Measurements from ENCODE around the gene BCAS3. TPM values are rescaled to one million over a fixed set of nuclear protein-coding genes. Genes with fewer than 3 reads are reported as not detected.

The BCAS3 gene
- total RNA-seq, 4 donors from 2014 or later: 41.0 to 81.4 (median 45.6) TPM

GRCh38 chr17:60781880-60782412 is 104.3 kb downstream of the BCAS3 start:
- DNase-seq (ENCODE audit: low spot score in 2 of 2): no peak
- H3K27me3 ChIP-seq: no peaks in the 10 kb centered on the region
- H3K4me3 ChIP-seq: no peak overlapping the region
- no peaks in the 10 kb centered on the region for H3K36me3 ChIP-seq
- no peaks in the 10 kb centered on the region for H3K4me1 ChIP-seq
- no peak overlapping the region for H3K27ac ChIP-seq
- TF ChIP-seq POLR2AphosphoS5 (IDR thresholded peaks at IDR 0.05) (no peak), CTCF (IDR thresholded peaks at IDR 0.05) (no peak), EP300 (IDR thresholded peaks at IDR 0.05) (no peak), POLR2A (IDR thresholded peaks at IDR 0.05) (no peak)
- no peaks in the 10 kb centered on the region for H3K9me3 ChIP-seq

- DNase-seq (ENCODE audit: low spot score in 2 of 2): no peak
- Histone ChIP-seq H3K9me3 (no peaks in the 10 kb centered on the region), H3K4me1 (no peaks in the 10 kb centered on the region), H3K36me3 (no peaks in the 10 kb centered on the region), H3K4me3 (no peak overlapping the region), H3K27me3 (no peaks in the 10 kb centered on the region), H3K27ac (no peak overlapping the region)
- 96% methylated on average over 3 of the region's 3 CpGs for WGBS
- TF ChIP-seq POLR2A (IDR thresholded peaks at IDR 0.05): no peak
- no peak for TF ChIP-seq CTCF (IDR thresholded peaks at IDR 0.05)
- no peak for TF ChIP-seq POLR2AphosphoS5 (IDR thresholded peaks at IDR 0.05)
- no peak for TF ChIP-seq EP300 (IDR thresholded peaks at IDR 0.05)
Observed at GRCh38 chr17:60782742-60783141, 105.1 kb downstream of the BCAS3 start.

- peaks cover 7% of the 10 kb centered on the region for H3K4me1 ChIP-seq
- TF ChIP-seq POLR2A (IDR thresholded peaks at IDR 0.05) (no peak), POLR2AphosphoS5 (IDR thresholded peaks at IDR 0.05) (no peak), EP300 (IDR thresholded peaks at IDR 0.05) (no peak), CTCF (IDR thresholded peaks at IDR 0.05) (no peak)
- H3K36me3 ChIP-seq: no peaks in the 10 kb centered on the region
- no peak overlapping the region for H3K27ac ChIP-seq
- no peaks in the 10 kb centered on the region for H3K9me3 ChIP-seq
- H3K4me3 ChIP-seq: no peak overlapping the region
- H3K27me3 ChIP-seq: no peaks in the 10 kb centered on the region
- DNase-seq (ENCODE audit: low spot score in 2 of 2): no peak
Observed at GRCh38 chr17:60790205-60790604, 112.6 kb downstream of the BCAS3 start.

- no peak overlapping the region for H3K4me3 ChIP-seq
- H3K27me3 ChIP-seq: no peaks in the 10 kb centered on the region
- peaks cover 7% of the 10 kb centered on the region for H3K4me1 ChIP-seq
- no peak for DNase-seq (ENCODE audit: low spot score in 2 of 2)
- no peaks in the 10 kb centered on the region for H3K9me3 ChIP-seq
- H3K27ac ChIP-seq: no peak overlapping the region
- H3K36me3 ChIP-seq: no peaks in the 10 kb centered on the region
- no peak for TF ChIP-seq CTCF (IDR thresholded peaks at IDR 0.05)
- no peak for TF ChIP-seq POLR2AphosphoS5 (IDR thresholded peaks at IDR 0.05)
- no peak for TF ChIP-seq EP300 (IDR thresholded peaks at IDR 0.05)
- no peak for TF ChIP-seq POLR2A (IDR thresholded peaks at IDR 0.05)
- WGBS: 58% methylated on average over 7 of the region's 10 CpGs
Observed at GRCh38 chr17:60792250-60792898, 114.7 kb downstream of the BCAS3 start.

- WGBS: 95% methylated on average over 8 of the region's 8 CpGs
- Histone ChIP-seq H3K27me3 (no peaks in the 10 kb centered on the region), H3K9me3 (no peaks in the 10 kb centered on the region), H3K4me1 (no peaks in the 10 kb centered on the region), H3K36me3 (no peaks in the 10 kb centered on the region), H3K4me3 (no peak overlapping the region), H3K27ac (no peak overlapping the region)
- no peak for DNase-seq (ENCODE audit: low spot score in 2 of 2)
- TF ChIP-seq POLR2AphosphoS5 (IDR thresholded peaks at IDR 0.05) (no peak), EP300 (IDR thresholded peaks at IDR 0.05) (no peak), CTCF (IDR thresholded peaks at IDR 0.05) (no peak), POLR2A (IDR thresholded peaks at IDR 0.05) (no peak)
Observed at GRCh38 chr17:60798576-60798975, 120.9 kb downstream of the BCAS3 start.
